SKM-1 treated with dmso at 0.1 percent for 144 hours (cell line): Measurements from ENCODE around the gene MT3.

Experiments used
- DNase-seq: peaks from one replicate; lab custom pipeline; 2025; ENCODE audit not compliant: unreplicated experiment; lab: John Stamatoyannopoulos, UW

MT3 gene

GRCh38 chr16:56628486-56629350, 39.4 kb downstream of the MT3 start:
- DNase-seq: no peak

- no peak for DNase-seq
These were observed 40.2 kb downstream of the MT3 start for GRCh38 chr16:56629531-56629930.

GRCh38 chr16:56630134-56630533, 40.8 kb downstream of the MT3 start:
- DNase-seq: no peak

DNA sequence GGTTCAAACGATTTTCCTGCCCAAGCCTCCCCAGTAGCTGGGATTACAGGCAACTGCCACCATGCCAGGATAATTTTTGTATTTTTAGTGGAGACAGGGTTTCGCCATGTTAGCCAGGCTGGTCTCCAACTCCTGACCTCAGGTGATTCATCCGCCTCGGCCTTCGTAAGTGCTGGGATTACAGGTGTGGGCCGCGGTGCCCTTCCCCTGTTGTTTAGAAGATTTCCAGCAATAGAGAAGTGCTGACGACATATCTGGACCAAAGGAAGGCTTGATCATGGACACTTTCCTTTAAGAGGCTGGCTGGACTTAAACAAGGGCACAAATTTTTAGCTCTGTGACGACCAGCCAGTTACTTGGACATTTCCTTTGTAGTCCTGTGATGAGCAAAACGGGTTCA, 41.9 kb downstream of the MT3 start:
- DNase-seq: no peak

DNA sequence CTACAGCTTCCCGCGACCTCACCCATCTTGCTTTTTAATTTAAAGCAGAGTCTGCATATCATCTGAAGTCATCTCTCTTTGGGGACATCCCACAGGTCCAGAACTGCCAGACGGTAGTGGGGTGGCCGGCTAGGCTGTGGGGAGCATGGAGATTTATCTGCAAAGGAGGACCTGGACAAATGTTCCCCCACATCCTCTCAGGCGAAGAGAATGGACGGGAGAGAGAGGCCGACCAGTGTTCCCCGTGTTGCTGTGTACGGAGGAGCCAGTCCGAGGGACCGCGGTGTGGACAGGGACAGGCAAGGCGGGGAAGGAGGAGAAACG, 42.5 kb downstream of the MT3 start:
- no peak for DNase-seq

- no peak for DNase-seq
These were observed 43.0 kb downstream of the MT3 start, which contains the start of gene MT1M for GRCh38 chr16:56632156-56632847. MT1M (plus strand) TSS chr16:56632659; CDS start chr16:56632732, 73 bp downstream.

- DNase-seq: no peak
These were observed 43.6 kb downstream of the MT3 start for GRCh38 chr16:56632848-56633365.

GRCh38 chr16:56633535-56633934, 44.2 kb downstream of the MT3 start:
- no peak for DNase-seq

GRCh38 chr16:56634715-56635440, 45.5 kb downstream of the MT3 start:
- DNase-seq: no peak

DNA sequence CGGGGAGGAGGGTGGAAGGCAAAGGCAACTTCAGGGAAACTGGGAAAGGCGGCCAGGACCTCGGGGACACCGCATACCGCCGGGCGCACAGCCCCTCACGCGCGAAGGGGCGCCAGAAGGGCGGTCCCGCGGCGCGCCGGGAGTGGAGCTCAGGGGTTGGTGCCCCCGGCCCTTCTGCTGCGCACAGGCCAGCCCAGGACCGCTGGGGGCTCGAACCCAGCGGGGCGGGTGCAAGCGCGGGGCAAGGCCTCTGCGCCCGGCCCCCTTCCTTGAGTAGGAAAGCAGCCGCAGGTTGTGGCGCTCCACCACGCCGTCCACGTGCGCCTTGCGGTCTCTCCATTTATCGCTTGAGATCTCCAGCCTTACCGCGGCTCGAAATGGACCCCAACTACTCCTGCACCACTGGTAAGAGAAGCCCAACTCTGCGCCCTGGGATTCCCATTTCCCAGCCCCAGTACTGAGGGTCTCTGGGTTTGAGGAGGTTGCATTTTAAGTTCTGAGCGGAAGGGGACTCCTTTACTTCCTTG, 46.2 kb downstream of the MT3 start:
- no peak for DNase-seq

DNA sequence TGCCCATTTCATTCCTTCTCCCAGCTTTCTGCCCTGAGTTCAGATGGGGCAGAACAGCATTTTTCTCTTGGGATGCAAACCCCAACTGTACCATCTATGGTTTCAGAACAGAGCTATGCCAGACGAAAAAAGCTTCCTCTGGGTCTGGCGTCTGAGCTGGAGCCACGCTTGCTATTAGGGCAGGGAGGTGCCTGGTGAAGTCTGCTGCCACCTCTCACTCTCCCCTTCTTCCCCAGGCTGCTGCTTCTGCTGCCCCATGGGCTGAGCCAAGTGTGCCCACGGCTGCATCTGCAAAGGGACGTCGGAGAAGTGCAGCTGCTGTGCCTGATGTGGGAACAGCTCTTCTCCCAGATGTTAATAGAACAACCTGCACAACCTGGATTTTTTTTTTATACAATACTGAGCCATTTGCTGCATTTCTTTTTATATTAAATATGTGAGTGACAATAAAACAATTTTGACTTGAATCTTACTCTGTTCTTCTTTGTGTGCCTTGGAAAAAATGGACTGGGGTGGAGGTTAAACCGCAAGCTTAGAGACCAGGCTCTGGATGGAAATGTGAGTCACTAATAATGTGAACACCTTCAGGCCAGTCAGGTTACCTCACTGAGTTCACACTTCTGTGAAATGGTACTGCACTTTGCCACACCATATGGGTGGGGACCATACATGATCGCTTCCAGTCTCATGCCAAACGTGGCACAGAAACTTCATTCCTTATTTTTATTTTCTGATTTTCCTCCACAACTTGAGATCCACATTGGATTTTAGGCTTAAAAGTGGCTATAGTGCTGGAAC, 47.5 kb downstream of the MT3 start:
- DNase-seq: no peak

DNA sequence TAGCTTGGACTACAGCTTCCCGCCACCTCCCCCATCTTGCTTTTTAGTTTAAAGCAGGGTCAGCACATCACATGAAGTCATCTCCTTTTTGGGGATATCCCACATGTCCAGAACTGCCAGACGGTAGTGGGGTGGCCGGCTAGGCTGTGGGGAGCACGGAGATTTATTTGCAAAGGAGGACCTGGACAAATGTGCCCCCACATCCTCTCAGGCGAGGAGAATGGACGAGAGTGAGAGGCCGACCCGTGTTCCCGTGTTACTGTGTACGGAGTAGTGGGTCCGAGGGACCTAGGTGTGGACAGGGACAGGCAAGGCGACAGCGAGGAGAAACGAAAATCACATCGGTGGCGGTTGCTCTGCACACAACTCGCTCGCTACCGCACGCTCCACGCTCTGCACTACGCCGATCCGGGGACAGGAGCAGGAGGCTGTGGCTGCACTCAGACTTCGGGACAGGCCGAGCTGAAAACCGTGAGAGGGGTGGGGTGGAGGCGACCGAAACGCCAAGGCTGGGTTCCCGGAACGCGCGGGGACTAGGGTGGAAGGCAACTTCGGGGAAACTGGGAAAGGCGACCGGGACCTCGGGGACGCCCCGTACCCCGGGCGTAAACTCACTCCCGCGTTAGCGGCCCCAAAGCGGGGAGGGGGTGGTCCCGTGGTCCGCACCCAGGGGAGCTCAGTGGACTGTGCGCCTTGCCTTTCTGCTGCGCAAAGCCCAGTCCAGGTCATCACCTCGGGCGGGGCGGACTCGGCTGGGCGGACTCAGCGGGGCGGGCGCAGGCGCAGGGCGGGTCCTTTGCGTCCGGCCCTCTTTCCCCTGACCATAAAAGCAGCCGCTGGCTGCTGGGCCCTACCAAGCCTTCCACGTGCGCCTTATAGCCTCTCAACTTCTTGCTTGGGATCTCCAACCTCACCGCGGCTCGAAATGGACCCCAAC, 48.8 kb downstream of the MT3 start, which contains the start of gene MT1A:
TSS of gene MT1A (plus strand) at position 853 of the 937 bp plus-strand sequence. CDS start at position 926, 73 bp downstream.
- DNase-seq: no peak

DNA sequence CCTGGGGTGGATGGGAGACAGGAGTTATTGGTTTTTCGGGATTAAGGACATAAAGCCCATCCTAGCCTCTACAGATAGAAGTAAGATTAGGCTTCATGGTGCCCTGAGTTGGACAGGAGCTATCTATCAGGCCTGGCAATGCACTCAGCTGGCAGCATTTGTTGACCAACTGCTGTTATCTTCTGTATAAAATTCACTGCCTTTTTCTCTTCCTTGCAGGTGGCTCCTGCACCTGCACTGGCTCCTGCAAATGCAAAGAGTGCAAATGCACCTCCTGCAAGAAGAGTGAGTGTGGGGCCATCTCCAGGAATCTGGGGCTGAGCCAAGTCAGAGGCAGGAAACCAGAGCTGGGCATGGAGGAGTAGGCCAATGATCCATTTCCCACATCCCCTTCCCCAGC, 49.7 kb downstream of the MT3 start:
- DNase-seq: no peak

DNA sequence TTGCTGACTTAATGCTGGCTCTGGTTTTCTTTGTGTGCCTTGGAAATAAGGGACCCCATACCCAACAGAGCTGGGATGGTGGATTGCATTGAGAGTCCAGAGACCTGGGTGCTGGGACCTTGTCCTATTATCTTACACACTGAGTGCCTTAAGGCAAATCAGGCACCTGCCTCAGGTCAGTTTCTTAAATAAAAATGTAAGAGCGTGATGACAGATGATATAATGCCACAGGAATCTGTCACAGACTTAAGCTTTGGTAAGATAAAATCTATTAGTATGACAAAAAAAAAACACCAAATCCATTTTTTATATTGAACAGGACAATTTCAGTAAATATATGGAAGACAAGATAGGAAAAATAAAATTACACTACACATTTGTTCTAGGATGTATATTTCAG, 50.7 kb downstream of the MT3 start:
- DNase-seq: no peak
